ENCODE measurements around the gene HBZ. TPM values are rescaled to one million over a fixed set of nuclear protein-coding genes. Genes with fewer than 3 reads are reported as not detected.

Gene HBZ
- not detected in 2 replicates for total RNA-seq

GRCh38 chr16:152141-153128 is at the start of gene HBZ:
Gene HBZ, plus strand, starts transcription at chr16:152644. Its CDS starts 266 bp downstream, at chr16:152910.

GRCh38 chr16:165539-166374 is 13.3 kb downstream of the HBZ start, which contains the start of gene HBM:
Gene HBM, plus strand, starts transcription at chr16:165978. Its CDS starts 20 bp downstream, at chr16:165998.

GRCh38 chr16:172374-172941 is 20.0 kb downstream of the HBZ start, which contains the start of gene HBA2:
Gene HBA2, plus strand, starts transcription at chr16:172876. Its CDS starts 37 bp downstream, at chr16:172913.

GRCh38 chr16:176477-177382 is 24.3 kb downstream of the HBZ start, which contains the start of gene HBA1:
Gene HBA1, plus strand, starts transcription at chr16:176680. Its CDS starts 37 bp downstream, at chr16:176717.

GRCh38 chr16:180101-180675 is 27.7 kb downstream of the HBZ start, which contains the start of gene HBQ1:
Gene HBQ1, plus strand, starts transcription at chr16:180459. Its CDS starts 28 bp downstream, at chr16:180487.

Other genes starting within 250 kb of the HBZ start
- 2.5 and 2.7 TPM in 2 replicates for gene POLR3K, start 99.0 kb upstream of the HBZ start, total RNA-seq
- gene SNRNP25, start 98.8 kb upstream of the HBZ start, total RNA-seq, result 16.4 and 20.7 TPM in 2 replicates
- 37.0 and 38.4 TPM in 2 replicates for gene RHBDF1, start 80.0 kb upstream of the HBZ start, total RNA-seq
- gene MPG, start 74.4 kb upstream of the HBZ start, total RNA-seq, result 126 and 134 TPM in 2 replicates
- gene NPRL3, start 14.0 kb upstream of the HBZ start, total RNA-seq, result 22.5 and 29.2 TPM in 2 replicates
- gene HBM, start 13.3 kb downstream of the HBZ start, total RNA-seq, result not detected in 2 replicates
- 4.3 TPM in 1 of 2 replicates, not detected in the other for gene HBA2, start 20.2 kb downstream of the HBZ start, total RNA-seq
- 11.8 TPM in 1 of 2 replicates, not detected in the other for gene HBA1, start 24.0 kb downstream of the HBZ start, total RNA-seq
- 4.1 TPM in 1 of 2 replicates, not detected in the other for gene HBQ1, start 27.8 kb downstream of the HBZ start, total RNA-seq
- 22.5 and 26.6 TPM in 2 replicates for gene LUC7L, start 76.8 kb downstream of the HBZ start, total RNA-seq
- 87.7 and 105 TPM in 2 replicates for gene FAM234A, start 82.2 kb downstream of the HBZ start, total RNA-seq
- 1.7 and 2.9 TPM in 2 replicates for gene RGS11, start 123.3 kb downstream of the HBZ start, total RNA-seq
- 0.78 TPM in 1 of 2 replicates, not detected in the other for gene ARHGDIG, start 127.9 kb downstream of the HBZ start, total RNA-seq
- 0.94 TPM in 1 of 2 replicates, not detected in the other for gene PDIA2, start 130.5 kb downstream of the HBZ start, total RNA-seq
- 19.0 and 20.7 TPM in 2 replicates for gene AXIN1, start 200.1 kb downstream of the HBZ start, total RNA-seq
- gene MRPL28, start 217.9 kb downstream of the HBZ start, total RNA-seq, result 55.9 and 64.4 TPM in 2 replicates
- 28.3 and 44.1 TPM in 2 replicates for gene PGAP6, start 229.3 kb downstream of the HBZ start, total RNA-seq
- gene NME4, start 244.6 kb downstream of the HBZ start, total RNA-seq, result 88.8 and 105 TPM in 2 replicates
- 15.5 and 19.2 TPM in 2 replicates for gene DECR2, start 249.2 kb downstream of the HBZ start, total RNA-seq